M059J (cell line): Measurements from ENCODE around the gene PRCC. TPM values are rescaled to one million over a fixed set of nuclear protein-coding genes. Genes with fewer than 3 reads are reported as not detected.

Experiments
- DNase-seq: peaks from one replicate; pipeline ENCODE4 v3.0.0-alpha.2; 2012; ENCODE audit warnings: low read depth
- total RNA-seq: library from RNA; depleted of rRNA; stranded (reverse); fragments of >200 nt; shearing (Covaris generic); gene quantifications from 2 replicates; pipeline ENCODE4 v1.2.3, GENCODE V29; 2014; rRNA removed

Gene PRCC
- total RNA-seq, 1 experiment from 2014 or later, result 38.4 TPM

DNA sequence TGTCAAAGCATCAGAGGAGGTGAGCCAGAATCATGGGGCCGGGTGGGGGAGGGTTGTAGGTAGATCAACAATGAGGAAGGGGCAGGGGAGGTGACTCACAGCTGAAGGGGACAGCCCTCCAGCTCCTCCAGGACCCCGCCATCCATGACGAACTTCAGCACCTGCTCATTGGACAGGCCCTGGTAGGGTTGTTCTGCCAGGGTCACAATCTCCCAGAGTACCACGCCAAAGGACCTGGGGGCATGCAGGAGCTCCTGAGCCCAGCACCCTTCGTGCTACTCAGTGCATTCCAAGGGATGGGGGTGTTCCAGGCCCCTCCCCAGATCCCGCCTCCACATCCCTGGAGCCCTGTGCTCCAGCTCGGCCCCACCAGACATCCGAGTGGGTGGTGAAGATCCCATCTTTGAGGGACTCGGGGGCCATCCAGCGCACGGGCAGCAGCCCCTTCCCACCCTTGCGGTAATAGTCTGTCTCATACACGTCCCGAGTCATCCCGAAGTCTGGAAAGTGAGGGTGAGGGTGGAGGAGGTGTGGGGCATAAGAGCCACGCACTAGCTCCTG, 74.0 kb downstream of the PRCC start:
- no peak for DNase-seq

- DNase-seq, result no peak
Measured at GRCh38 chr1:156842618-156843300, 75.4 kb downstream of the PRCC start.

GRCh38 chr1:156844102-156844501, 76.8 kb downstream of the PRCC start:
- DNase-seq, result no peak

DNA sequence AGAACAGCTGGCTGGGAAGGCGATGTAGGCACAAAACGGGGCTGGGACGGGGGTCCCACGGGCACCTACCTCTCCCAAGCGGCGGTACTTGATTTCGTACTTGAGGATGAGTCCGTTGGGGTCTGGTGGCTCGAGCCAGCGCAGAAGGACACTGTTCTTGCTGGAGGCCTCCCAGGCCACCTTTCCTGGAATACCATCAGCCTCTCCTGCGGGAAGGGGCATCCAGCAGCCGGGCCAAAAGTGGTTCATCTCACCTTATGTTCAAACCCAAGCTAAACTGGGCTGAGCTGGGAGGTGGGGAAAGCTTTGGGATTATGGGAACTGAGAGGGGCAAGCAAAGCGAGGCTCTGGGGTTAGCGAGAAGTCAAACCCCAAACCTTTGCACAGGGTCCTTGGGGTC, 77.3 kb downstream of the PRCC start:
- no peak for DNase-seq

GRCh38 chr1:156845055-156845952, 78.0 kb downstream of the PRCC start:
- DNase-seq, result no peak

- DNase-seq, result no peak
Measured at GRCh38 chr1:156845953-156846545, 78.7 kb downstream of the PRCC start.

DNA sequence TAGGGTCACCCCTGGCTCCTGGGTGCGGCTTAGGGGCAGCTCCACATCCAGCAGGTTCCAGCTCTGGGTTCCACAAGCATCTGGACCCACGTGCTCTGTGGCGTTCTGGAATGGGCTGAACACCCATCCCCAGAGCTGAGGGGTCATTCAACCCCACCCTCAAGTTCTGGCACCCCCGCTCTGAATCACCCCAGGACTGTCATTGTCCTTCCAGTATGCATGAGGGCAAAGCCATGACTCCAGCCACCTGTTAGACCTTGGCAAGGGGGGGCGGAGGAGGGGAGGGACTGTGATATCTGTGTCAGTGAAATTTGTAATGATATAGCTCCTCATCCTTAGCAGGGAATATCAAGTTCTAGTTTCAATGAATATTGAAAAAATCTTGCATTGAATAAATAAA, 79.3 kb downstream of the PRCC start:
- DNase-seq, result no peak

- DNase-seq, result no peak
Measured at GRCh38 chr1:156847591-156848460, 80.5 kb downstream of the PRCC start.

DNA sequence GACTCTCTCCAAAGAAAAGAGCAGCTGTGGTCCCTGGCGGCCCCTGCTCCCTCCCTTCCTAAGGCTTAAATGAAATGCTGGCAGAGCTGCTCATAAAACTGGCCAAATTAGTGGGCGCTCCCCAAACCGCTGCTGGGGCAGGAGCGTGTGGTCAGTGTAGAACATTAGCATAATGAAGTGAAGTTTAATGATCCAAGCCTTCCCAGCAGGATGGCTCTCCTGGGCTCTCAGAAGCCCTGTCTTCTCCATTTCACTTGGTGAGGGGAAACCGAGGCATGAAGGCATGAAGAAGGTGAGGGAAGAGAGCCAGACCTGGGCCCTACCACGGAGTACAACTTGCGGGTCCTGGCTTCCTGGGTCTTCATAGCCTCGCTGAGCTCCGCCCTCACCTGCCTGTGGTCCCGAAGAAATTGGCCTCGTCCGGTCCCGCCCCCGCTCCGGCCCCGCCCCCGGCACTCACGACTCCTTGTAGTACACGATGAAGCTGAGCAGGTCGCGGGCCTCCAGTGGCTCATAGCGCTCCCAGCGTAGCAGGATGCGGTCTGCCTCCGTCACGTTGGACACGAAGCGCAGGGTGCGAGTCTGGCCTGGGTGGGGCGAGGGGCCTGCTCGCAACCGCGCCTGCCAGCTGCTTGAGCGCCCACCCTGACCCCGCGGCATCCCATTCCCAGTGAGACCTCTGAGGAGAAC, 81.3 kb downstream of the PRCC start:
- DNase-seq, result no peak

DNA sequence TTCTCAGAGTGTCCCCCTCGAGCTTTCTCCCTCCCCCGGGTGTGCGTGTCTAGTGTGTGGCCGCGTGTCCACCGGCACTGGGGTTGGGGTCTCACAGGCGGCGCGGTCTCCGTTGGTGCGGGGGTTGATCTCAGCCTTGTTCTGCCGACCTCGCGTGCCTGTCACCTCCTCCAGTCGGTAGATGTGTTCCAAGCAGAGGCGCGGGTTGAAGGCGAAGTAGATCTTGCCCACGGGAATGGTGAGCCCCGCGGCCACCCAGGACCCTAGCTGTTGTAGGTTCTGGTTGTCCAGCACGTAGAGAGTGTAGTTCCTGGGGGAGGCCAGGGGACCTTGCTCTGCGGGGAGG, 81.8 kb downstream of the PRCC start:
- no peak for DNase-seq

Other genes starting within 250 kb of the PRCC start
- 23.7 and 40.5 TPM in 2 replicates for gene IQGAP3, start 195.0 kb upstream of the PRCC start, total RNA-seq
- not detected in 2 replicates for gene TTC24, start 187.8 kb upstream of the PRCC start, total RNA-seq
- gene NAXE, start 175.8 kb upstream of the PRCC start, total RNA-seq, result 120 and 139 TPM in 2 replicates
- gene GPATCH4, start 166.1 kb upstream of the PRCC start, total RNA-seq, result 16.9 and 20.7 TPM in 2 replicates
- not detected in 2 replicates for gene HAPLN2, start 148.1 kb upstream of the PRCC start, total RNA-seq
- gene BCAN, start 125.4 kb upstream of the PRCC start, total RNA-seq, result not detected in 2 replicates
- gene NES, start 90.1 kb upstream of the PRCC start, total RNA-seq, result 0.02 and 0.37 TPM in 2 replicates
- gene CRABP2, start 62.0 kb upstream of the PRCC start, total RNA-seq, result 21.1 and 31.9 TPM in 2 replicates
- 12.2 and 23.3 TPM in 2 replicates for gene METTL25B, start 39.1 kb upstream of the PRCC start, total RNA-seq
- 27.0 and 27.8 TPM in 2 replicates for gene ISG20L2, start 38.8 kb upstream of the PRCC start, total RNA-seq
- gene MRPL24, start 26.4 kb upstream of the PRCC start, total RNA-seq, result 48.1 and 61.7 TPM in 2 replicates
- gene HDGF, start 15.9 kb upstream of the PRCC start, total RNA-seq, result 211 and 264 TPM in 2 replicates
- gene SH2D2A, start 49.3 kb downstream of the PRCC start, total RNA-seq, result 0.71 TPM in 1 of 2 replicates, not detected in the other
- not detected in 2 replicates for gene INSRR, start 91.6 kb downstream of the PRCC start, total RNA-seq
- not detected in 2 replicates for gene NTRK1, start 93.3 kb downstream of the PRCC start, total RNA-seq
- 0.32 and 0.34 TPM in 2 replicates for gene PEAR1, start 126.2 kb downstream of the PRCC start, total RNA-seq
- gene LRRC71, start 153.1 kb downstream of the PRCC start, total RNA-seq, result not detected in 2 replicates